Heart right ventricle (tissue), 16 donors: ENCODE measurements around the gene TCF3. TPM values are rescaled to one million over a fixed set of nuclear protein-coding genes. Genes with fewer than 3 reads are reported as not detected.

ENCODE experiments used
- ATAC-seq, 8 donors: fragments of 200-7000 bp; cut with Tn5 transposase; one replicate each; pipeline ENCODE4 v1.9.1; 2020; ENCODE audit warnings: mild to moderate bottlenecking in 8 of 8, moderate library complexity in 8 of 8, moderate number of reproducible peaks in 1 of 8
- DNase-seq, 2 donors: peaks; one replicate each; pipeline ENCODE4 v3.0.0-alpha.2; 2020
- H3K27ac ChIP-seq, 10 donors: fragments of 200-600 bp; sonication (generic) in 2 of 10; one replicate each; pipeline versions ENCODE4 v1.5.0 to v1.8.0; 2020 to 2022; ENCODE audit warnings: mild to moderate bottlenecking in 3 of 10
- H3K27me3 ChIP-seq, 7 donors: fragments of 200-600 bp; one replicate each; pipeline ENCODE4 v1.8.0; 2021 to 2022; ENCODE audit warnings: mild to moderate bottlenecking in 2 of 7
- H3K36me3 ChIP-seq, 9 donors: fragments of 200-600 bp; sonication (generic) in 1 of 9; one replicate each; pipeline versions ENCODE4 v1.5.0 to v1.8.0; 2020 to 2022; ENCODE audit warnings: mild to moderate bottlenecking in 2 of 9
- H3K4me1 ChIP-seq, 9 donors: fragments of 200-600 bp; sonication (generic) in 1 of 9; one replicate each; pipeline versions ENCODE4 v1.5.0 to v1.8.0; 2020 to 2022; ENCODE audit warnings: mild to moderate bottlenecking in 4 of 9
- H3K4me3 ChIP-seq, 10 donors: fragments of 200-600 bp; sonication (generic) in 2 of 10; one replicate each; pipeline versions ENCODE4 v1.5.0 to v1.8.0; 2020 to 2022; ENCODE audit warnings: mild to moderate bottlenecking in 7 of 10, moderate library complexity in 2 of 10
- H3K9me3 ChIP-seq, 11 donors: fragments of 200-600 bp in 10 of 11; sonication (generic) in 2 of 11; one replicate each; pipeline versions ENCODE4 v1.5.0 to v1.8.0; 2013 to 2022; ENCODE audit warnings: mild to moderate bottlenecking in 2 of 11, control low read depth in 1 of 11, moderate library complexity in 1 of 11
- WGBS, 2 donors: extraction: QIAGEN DNeasy Blood & Tissue Kit; methylation state at CpG; one replicate each; pipeline ENCODE4 v1.1.7; 2013; ENCODE audit warnings: inconsistent platforms in 1 of 2; 5-methylcytosine and 5-hydroxymethylcytosine counted together
- intact Hi-C, 10 donors: fragments of 100-400 bp; cut with DNase I; formaldehyde crosslinking; loops; one replicate each; pipeline versions ENCODE4 v1.11.1 to v1.14.2; 2022
- polyA plus RNA-seq, 2 donors: library from polyadenylated mRNA; stranded (reverse); fragments of 200-250 nt; gene quantifications; one replicate each; pipeline ENCODE4 v1.2.3, GENCODE V29; 2013
- total RNA-seq, 10 donors: library from RNA; stranded (reverse); fragmentation: NEBNext Ultra II Directional in 3 of 10; extraction: Animal tissue kit (Norgen Biotek cat#: 25700) in 3 of 10; gene quantifications; one replicate each; pipeline versions ENCODE4 v1.2.1 to v1.2.4, GENCODE V29; 2021 to 2023
- TF ChIP-seq, protein P1 (sequence below), 9 donors: fragments of 200-600 bp; sonication (generic) in 2 of 9; IDR thresholded peaks; one replicate each; pipeline versions ENCODE4 v1.5.0 to v1.8.0; 2021 to 2022; ENCODE audit warnings: antibody characterized with exemption in 9 of 9, mild to moderate bottlenecking in 5 of 9, moderate library complexity in 1 of 9
- donor health status: Arrhythmogenic right ventricular cardiomyopathy.
- donor health status: ischemic (EF 13 %, LVEDD 7.1; RV severe dilation, severe dysfunction).
- donor health status: healthy with polysubstance abuse.
- donor health status: DM: no; HTN: yes; CAD: no.
- donor health status: DM: no; HTN: no; CAD: no.
- donor health status: ischemic (EF 25% LVEDD 6.9; RV normal size, moderate dysfunction).
- donor health status: ischemic (EF 25% LVEDD 5.7; RV mildly dilated, moderate dysfunction).
- donor health status: healthy.
- donor health status: DM: yes; HTN: yes; CAD: no.
- donor health status: Ischemic cardiomyopathy.
- donor health status: ischemic (EF 35%, LVEDD 5.7; RV mildly dilated, moderate dysfunction).
- donor health status: nonischemic (EF 11% LVEDD 7.7; RV severe dilation, severe dysfunction).
- donor health status: DM: yes; HTN: yes; CAD: no.
- donor health status: PGD.
- donor health status: ischemic (EF 29% LVEDD 5.4; RV normal size, mild dysfunction).
- donor health status: nonischemic (EF 23%, LVEDD 6.1; RV moderate dilation, normal function).

The TCF3 gene
- total and polyA plus RNA-seq, 12 donors: 12.4 to 38.1 (median 19.5) TPM

DNA sequence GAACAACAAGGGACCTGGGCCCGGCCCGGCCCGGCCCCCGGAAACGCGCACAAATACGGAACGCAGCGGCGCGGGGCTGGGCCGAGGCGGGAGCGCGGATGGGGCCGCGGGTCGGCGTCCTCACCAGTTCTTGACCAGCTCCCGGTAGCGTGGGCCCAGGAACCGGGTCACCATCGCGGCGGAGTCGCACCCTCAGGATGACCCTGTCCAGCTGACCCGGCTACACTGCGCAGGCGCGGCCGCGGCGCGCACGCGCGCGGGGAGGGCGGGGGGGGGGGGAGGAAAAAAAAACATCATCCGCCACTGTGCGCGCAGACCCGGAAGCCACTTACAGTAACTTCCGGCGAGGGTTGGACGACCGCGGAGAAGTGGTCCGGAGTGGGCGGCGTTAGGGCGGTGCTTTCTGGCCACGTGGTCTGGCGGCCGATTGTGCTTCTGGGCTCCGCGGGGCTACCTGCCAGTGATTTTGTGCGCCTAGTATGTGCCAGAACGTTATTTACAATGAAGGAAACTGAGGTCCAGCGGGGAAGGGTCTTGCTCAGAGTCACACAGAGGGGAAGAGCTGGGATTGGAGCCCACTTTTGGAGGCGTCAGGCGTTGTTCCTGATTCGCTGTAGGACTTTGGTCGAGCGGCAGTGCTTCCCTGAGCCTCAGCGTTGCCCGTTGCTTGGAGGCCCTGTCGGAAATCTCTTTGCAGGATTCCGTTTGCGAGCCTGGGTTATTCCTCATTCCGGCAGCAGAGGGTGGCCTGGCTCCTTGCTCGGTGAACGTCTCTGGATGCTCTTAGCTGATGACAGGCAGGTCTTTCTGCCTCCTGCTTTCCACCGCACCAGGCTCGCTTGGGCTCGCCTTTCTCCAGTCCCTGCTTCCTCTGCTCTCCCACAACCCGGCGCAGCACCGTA, 46.9 kb downstream of the TCF3 start, which contains the start of gene UQCR11:
Gene UQCR11, minus strand, starts transcription at position 227 of the 902 bp plus-strand sequence. Its CDS starts 53 bp downstream, at position 174.
- ATAC-seq (peak; percentile 94 to 98 (median 97)), DNase-seq (peak; percentile 94 to 96)
- WGBS, 2 donors: 0% methylated on average over 66 to 79 of the region's 79 CpGs
- H3K4me1 ChIP-seq: peaks cover 12 to 49% (median 35%) of the 10 kb centered on the region in 9 donors
- intact Hi-C loops: loop anchor here in 9 of 10 donors (1.0 to 10.0 kb wide), 8 partner anchors 12 to 159 kb away; partner anchors contain the start of gene TCF3 (in 6 of the 9)
- TF ChIP-seq, protein P1, sequence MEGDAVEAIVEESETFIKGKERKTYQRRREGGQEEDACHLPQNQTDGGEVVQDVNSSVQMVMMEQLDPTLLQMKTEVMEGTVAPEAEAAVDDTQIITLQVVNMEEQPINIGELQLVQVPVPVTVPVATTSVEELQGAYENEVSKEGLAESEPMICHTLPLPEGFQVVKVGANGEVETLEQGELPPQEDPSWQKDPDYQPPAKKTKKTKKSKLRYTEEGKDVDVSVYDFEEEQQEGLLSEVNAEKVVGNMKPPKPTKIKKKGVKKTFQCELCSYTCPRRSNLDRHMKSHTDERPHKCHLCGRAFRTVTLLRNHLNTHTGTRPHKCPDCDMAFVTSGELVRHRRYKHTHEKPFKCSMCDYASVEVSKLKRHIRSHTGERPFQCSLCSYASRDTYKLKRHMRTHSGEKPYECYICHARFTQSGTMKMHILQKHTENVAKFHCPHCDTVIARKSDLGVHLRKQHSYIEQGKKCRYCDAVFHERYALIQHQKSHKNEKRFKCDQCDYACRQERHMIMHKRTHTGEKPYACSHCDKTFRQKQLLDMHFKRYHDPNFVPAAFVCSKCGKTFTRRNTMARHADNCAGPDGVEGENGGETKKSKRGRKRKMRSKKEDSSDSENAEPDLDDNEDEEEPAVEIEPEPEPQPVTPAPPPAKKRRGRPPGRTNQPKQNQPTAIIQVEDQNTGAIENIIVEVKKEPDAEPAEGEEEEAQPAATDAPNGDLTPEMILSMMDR (IDR thresholded peaks at IDR 0.05): peak; percentile 20 to 76 (median 59)
- no peaks in the 10 kb centered on the region for H3K27me3 ChIP-seq
- peak within 1 kb of the TSS; percentile 88 to 100 (median 97) for H3K27ac ChIP-seq
- H3K4me3 ChIP-seq: peak within 1 kb of the TSS; percentile 92 to 100 (median 96)
- no peaks in the 10 kb centered on the region for H3K9me3 ChIP-seq
- H3K36me3 ChIP-seq: peaks cover 0 to 25% (median 6%) of the 10 kb centered on the region in 9 donors

- no peak overlapping the region for H3K27ac ChIP-seq
- H3K36me3 ChIP-seq: peaks cover 0 to 41% (median 21%) of the 10 kb centered on the region in 9 donors
- no peaks in the 10 kb centered on the region for H3K27me3 ChIP-seq
- H3K4me1 ChIP-seq: peaks cover 12 to 38% (median 32%) of the 10 kb centered on the region in 9 donors
- ATAC-seq: no peak
- WGBS, 2 donors: 93 to 94% methylated on average over 21 of the region's 21 CpGs
- intact Hi-C loops: loop anchor here in 2 of 10 donors (10.0 kb wide), 2 partner anchors 53 to 163 kb away; partner anchors contain the start of gene TCF3 (in 1 of the 2)
- no peaks in the 10 kb centered on the region for H3K9me3 ChIP-seq
- TF ChIP-seq, protein P1 (IDR thresholded peaks at IDR 0.05): no peak
- H3K4me3 ChIP-seq: no peak overlapping the region
- DNase-seq: no peak
These were observed 50.2 kb downstream of the TCF3 start for GRCh38 chr19:1602091-1602707.

- ATAC-seq: no peak
- Histone ChIP-seq H3K9me3 (no peaks in the 10 kb centered on the region), H3K4me3 (no peak overlapping the region), H3K4me1 (peaks cover 12 to 37% (median 32%) of the 10 kb centered on the region in 9 donors), H3K36me3 (peaks cover 0 to 47% (median 26%) of the 10 kb centered on the region in 9 donors), H3K27ac (no peak overlapping the region), H3K27me3 (no peaks in the 10 kb centered on the region)
- no peak for DNase-seq
- 93 to 95% methylated on average over 14 of the region's 14 CpGs for WGBS, 2 donors
- TF ChIP-seq, protein P1 (IDR thresholded peaks at IDR 0.05): no peak
- intact Hi-C loops: loop anchor here in 2 of 10 donors (10.0 kb wide), 2 partner anchors 53 to 163 kb away; partner anchors contain the start of gene TCF3 (in 1 of the 2)
These were observed 50.8 kb downstream of the TCF3 start for GRCh38 chr19:1601613-1602064.

DNA sequence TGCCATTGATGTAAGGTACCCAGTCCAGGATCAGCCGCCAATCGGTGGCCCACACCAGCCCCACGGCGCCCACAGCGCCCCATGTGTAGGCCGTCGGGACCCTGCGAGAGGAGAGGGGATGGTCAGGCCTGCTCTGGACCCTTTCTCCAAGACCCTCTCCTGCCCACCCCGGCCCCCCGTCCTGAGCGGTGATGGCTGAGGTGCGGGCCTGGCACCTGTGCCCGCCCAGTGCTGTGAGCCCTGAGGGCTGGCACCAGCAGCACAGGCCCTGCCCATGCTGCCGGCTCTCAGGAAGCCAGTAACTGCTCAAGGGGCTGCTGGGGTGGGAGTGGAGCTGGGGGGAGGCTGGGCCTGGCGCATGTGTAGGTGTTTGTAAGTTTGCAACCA, 53.0 kb downstream of the TCF3 start:
- no peaks in the 10 kb centered on the region for H3K9me3 ChIP-seq
- no peaks in the 10 kb centered on the region for H3K27me3 ChIP-seq
- H3K4me3 ChIP-seq: no peak overlapping the region
- intact Hi-C loops: no loop called here
- peaks cover 0 to 69% (median 40%) of the 10 kb centered on the region in 9 donors for H3K36me3 ChIP-seq
- WGBS, 2 donors: 92 to 94% methylated on average over 15 of the region's 15 CpGs
- DNase-seq (no peak), ATAC-seq (peak in 4 of 8 donors; percentile 3 to 25 (median 6))
- H3K27ac ChIP-seq: no peak overlapping the region
- TF ChIP-seq, protein P1 (IDR thresholded peaks at IDR 0.05): no peak
- H3K4me1 ChIP-seq: peaks cover 12 to 27% (median 20%) of the 10 kb centered on the region in 9 donors
